Stimulated activated memory B cell treated with anti-CD40 and anti-IgM and Interleukin-4, amounts not matched to agents 10 μg/mL and 1 μg/mL and 100 μg/mL, for 72 hours (primary cell): ENCODE measurements around the gene ARL4D.
"Not testable (repeated sequence)": the region's sequence is repeated elsewhere in the genome, so short reads cannot be mapped to it uniquely, and the experiment has no call there.

Experiments used
- ATAC-seq: fragments of 150-1000 bp; cut with Tn5 transposase; 2 replicates; pipeline ENCODE4 v1.10.0; 2021
- H3K27ac Mint-ChIP-seq: one replicate; pipeline ENCODE4 v1.8.0; 2022; ENCODE audit warnings: mild to moderate bottlenecking, mixed read lengths
- H3K27me3 Mint-ChIP-seq: one replicate; pipeline ENCODE4 v1.8.0; 2022; ENCODE audit warnings: mixed read lengths
- H3K36me3 Mint-ChIP-seq: one replicate; pipeline ENCODE4 v1.8.0; 2022; ENCODE audit warnings: mixed read lengths
- H3K4me1 Mint-ChIP-seq: one replicate; pipeline ENCODE4 v1.8.0; 2022; ENCODE audit warnings: mixed read lengths
- H3K4me3 Mint-ChIP-seq: one replicate; pipeline ENCODE4 v1.8.0; 2022; ENCODE audit warnings: mild to moderate bottlenecking, moderate library complexity, mixed read lengths
- H3K9me3 Mint-ChIP-seq: one replicate; pipeline ENCODE4 v1.8.0; 2022; ENCODE audit warnings: mixed read lengths

The ARL4D gene

GRCh38 chr17:43419375-43419882 is 20.6 kb downstream of the ARL4D start:
- not testable (repeated sequence) for H3K27ac Mint-ChIP-seq, H3K36me3 Mint-ChIP-seq, ATAC-seq, H3K9me3 Mint-ChIP-seq, H3K4me3 Mint-ChIP-seq, H3K4me1 Mint-ChIP-seq
- peaks cover 30% of the 10 kb centered on the region for H3K27me3 Mint-ChIP-seq

GRCh38 chr17:43423777-43424455 is 25.1 kb downstream of the ARL4D start:
- no peak for ATAC-seq
- Mint-ChIP-seq H3K9me3 (no peaks in the 10 kb centered on the region), H3K27ac (no peak overlapping the region), H3K36me3 (no peaks in the 10 kb centered on the region), H3K27me3 (peaks cover 10% of the 10 kb centered on the region), H3K4me1 (no peaks in the 10 kb centered on the region), H3K4me3 (no peak overlapping the region)

DNA sequence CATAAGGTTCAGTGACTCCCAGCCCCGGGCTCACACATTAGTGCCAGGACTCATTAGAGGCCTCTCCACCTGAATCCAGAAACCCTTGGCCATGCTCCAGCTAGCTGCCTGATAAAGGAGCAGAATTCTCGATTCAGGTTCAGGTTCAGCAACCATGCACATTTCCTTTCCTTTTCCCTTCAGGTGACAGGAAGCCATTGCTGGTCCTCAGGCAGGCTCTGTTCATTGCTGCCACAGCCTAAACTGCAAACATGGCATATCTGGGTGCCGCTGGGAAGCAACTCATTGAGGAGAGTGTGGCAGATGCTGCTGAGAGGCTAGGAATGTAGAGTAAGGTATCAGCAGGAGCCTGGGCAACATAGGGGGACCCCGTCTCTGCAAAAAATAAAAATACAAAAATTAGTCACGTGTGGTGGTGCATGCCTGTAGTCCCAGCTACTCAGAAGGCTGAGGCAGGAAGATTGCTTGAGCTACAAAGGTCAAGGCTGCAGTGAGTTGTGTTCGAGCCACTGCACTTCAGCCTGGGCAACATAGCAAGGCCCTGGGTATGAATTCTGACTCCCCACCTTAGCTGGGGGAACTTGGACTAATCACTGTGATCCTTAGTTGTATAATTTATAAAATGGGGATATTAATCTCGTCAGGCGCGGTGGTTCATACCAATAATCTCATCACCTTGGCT is 28.7 kb downstream of the ARL4D start:
- Mint-ChIP-seq H3K36me3 (no peaks in the 10 kb centered on the region), H3K27me3 (peaks cover 10% of the 10 kb centered on the region), H3K4me1 (peaks cover 8% of the 10 kb centered on the region), H3K27ac (no peak overlapping the region), H3K9me3 (no peaks in the 10 kb centered on the region), H3K4me3 (no peak overlapping the region)
- no peak for ATAC-seq

- Mint-ChIP-seq H3K27ac (no peak overlapping the region), H3K27me3 (peaks cover 14% of the 10 kb centered on the region), H3K4me3 (no peak overlapping the region), H3K9me3 (no peaks in the 10 kb centered on the region), H3K36me3 (no peaks in the 10 kb centered on the region), H3K4me1 (peaks cover 8% of the 10 kb centered on the region)
- no peak for ATAC-seq
Measured at GRCh38 chr17:43428524-43428923, 29.7 kb downstream of the ARL4D start.

DNA sequence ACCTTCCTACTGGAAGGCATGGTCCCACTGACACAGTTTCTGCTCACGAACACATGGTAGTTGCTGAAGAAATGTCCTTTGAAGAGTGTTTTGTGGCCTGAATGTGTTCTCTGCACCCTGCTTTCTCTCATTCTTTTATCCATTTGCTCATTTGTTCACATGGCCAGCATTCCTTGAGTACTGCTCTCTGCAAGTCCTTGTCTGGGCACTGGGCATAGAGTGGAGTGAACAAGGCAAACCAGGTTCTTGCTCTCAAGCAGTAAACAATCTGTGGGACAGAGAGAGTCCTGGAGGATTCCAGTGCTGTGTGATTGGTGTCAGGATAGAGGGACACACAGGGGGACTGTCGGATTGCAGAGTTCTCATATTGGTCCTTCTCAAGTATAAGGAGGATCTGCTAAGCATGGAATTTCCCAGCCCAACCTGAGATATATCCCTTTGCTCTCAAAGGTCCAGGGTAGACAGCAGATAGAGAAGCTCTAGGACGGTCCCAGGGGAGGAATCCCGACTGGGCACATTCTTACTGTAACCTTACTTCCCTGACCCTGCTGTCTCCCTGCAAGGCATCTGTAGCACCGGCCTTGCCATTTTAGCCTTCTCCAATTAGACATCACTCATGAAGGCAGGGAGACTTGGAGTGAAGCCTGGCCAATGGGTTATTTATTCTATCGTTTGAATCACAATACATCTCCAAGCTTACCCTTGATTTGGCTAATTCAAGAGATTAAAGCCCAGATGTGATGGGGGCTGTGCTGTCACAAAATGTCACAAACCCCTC is 32.3 kb downstream of the ARL4D start:
- no peak overlapping the region for H3K27ac Mint-ChIP-seq
- H3K27me3 Mint-ChIP-seq: peaks cover 40% of the 10 kb centered on the region
- no peaks in the 10 kb centered on the region for H3K36me3 Mint-ChIP-seq
- ATAC-seq: no peak
- H3K9me3 Mint-ChIP-seq: no peaks in the 10 kb centered on the region
- H3K4me3 Mint-ChIP-seq: no peak overlapping the region
- peaks cover 8% of the 10 kb centered on the region for H3K4me1 Mint-ChIP-seq

DNA sequence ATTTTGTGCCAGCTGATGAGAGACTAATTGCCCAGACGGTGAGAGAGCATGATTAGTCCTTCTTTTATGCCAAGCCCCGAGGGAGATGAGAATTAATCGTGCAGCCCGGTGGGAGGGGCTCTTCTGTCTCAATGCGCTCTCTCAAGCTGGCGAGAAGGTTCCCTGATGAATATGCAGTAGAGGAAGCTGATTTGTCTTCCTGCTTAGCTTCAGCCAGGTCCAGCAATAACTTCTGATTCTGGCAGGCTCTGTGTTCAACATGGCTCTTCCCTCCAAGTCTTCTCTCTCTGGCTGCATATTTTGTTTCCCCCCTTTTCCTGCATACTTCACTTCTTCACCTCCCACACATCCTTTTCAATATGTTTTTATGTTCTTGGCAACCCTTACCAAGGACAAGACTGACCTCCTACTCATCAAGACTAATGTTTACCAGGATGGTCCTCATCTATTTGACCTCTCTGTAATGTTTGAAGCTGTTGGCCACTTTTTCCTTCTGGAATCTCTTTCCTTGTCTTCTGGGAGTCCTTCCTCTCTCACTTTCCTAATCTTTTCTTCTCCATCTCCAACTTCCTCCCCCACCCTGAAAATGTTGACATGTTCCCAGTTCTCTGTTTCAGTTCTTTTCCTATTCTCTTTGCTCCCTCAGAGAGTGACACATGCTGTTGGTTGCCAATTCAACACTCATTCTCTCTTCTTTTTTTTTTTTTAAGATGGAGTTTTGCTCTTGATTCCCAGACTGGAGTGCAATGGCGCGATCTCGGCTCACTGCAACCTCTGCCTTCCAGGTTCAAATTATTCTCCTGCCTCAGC is 33.1 kb downstream of the ARL4D start:
- no peak for ATAC-seq
- H3K27ac Mint-ChIP-seq: no peak overlapping the region
- peaks cover 39% of the 10 kb centered on the region for H3K27me3 Mint-ChIP-seq
- peaks cover 8% of the 10 kb centered on the region for H3K4me1 Mint-ChIP-seq
- no peak overlapping the region for H3K4me3 Mint-ChIP-seq
- no peaks in the 10 kb centered on the region for H3K36me3 Mint-ChIP-seq
- no peaks in the 10 kb centered on the region for H3K9me3 Mint-ChIP-seq

DNA sequence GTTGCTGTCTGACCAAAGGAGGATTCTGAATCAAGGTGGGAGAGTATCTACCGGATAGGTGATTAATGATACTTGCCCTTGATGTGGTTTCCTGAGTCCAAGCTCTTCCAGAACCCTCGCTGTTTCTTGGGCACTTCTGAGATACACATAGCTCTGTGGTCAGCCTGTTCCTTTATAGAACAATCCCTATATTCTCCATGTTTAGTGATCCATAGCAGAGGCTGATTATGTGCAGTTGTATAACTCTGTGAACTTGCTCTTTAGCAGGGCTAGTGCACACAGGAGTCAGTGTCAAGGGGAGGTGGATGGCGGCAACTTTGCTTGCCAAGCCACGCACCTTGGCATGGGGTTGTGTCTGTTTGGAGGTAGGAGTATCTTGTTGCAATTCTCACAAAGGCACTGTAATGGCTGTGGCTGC is 36.1 kb downstream of the ARL4D start:
- no peaks in the 10 kb centered on the region for H3K9me3 Mint-ChIP-seq
- no peak overlapping the region for H3K4me3 Mint-ChIP-seq
- H3K27me3 Mint-ChIP-seq: peaks cover 32% of the 10 kb centered on the region
- H3K27ac Mint-ChIP-seq: no peak overlapping the region
- H3K4me1 Mint-ChIP-seq: peaks cover 8% of the 10 kb centered on the region
- no peak for ATAC-seq
- no peaks in the 10 kb centered on the region for H3K36me3 Mint-ChIP-seq

DNA sequence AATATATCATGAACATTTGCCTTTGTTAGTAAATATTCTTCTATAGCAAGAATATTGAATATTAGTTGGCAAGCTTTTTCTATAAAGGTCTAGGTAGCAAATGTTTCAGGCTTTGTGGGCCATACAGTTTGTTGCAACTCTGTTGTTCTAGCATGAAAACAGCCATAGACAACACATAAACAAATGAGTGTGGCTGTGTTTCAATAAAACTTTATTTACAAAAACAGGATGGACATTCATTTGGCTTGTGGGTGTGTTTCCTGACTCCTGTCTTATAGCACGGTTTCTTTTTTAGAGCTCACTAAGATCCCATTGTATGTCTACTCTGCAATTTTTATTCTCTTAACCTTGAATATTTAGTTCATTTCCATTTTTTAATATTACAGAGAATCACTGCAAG is 39.0 kb downstream of the ARL4D start:
- ATAC-seq: no peak
- Mint-ChIP-seq H3K4me3 (no peak overlapping the region), H3K9me3 (no peaks in the 10 kb centered on the region), H3K36me3 (no peaks in the 10 kb centered on the region), H3K27ac (no peak overlapping the region), H3K27me3 (peaks cover 32% of the 10 kb centered on the region), H3K4me1 (no peaks in the 10 kb centered on the region)

DNA sequence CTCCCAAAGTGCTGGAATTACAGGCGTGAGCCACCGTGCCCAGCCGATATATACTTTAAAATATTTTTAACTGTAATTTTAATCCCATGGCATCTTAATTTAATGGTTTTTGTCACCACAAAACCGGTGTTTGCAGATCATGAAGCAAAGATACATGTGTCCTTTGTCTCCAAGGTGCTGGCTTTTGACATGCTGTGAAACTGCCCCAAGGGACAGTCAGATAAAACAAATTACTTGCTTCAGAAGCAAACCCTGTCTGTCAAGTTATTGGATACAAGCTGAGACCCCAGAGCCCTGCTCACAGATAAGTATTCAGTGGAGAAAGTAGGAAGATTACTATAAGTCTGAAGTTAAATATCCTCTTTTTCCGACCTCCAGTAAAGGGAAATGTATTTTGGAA is 39.8 kb downstream of the ARL4D start:
- Mint-ChIP-seq H3K27ac (no peak overlapping the region), H3K9me3 (no peaks in the 10 kb centered on the region), H3K27me3 (peaks cover 32% of the 10 kb centered on the region)

DNA sequence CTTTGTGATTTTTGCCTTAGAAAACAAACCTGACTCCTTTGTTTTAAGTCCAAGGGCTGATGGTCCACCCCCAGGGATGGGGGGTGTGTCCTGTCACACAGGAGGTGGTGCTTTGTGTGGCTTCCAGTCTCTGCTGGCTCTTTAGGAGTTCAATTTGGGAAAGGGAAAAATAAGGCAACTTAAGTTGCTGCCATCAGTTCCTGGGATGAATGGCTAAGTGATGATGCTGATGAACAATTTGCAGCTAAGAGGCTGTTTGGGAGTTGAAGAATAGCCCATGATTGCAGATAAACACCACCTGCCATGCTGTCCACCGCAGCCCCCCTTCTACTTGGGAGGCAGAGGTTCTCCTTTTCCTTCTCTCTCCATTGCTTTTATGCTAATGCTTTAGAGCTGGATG is 40.2 kb downstream of the ARL4D start:
- H3K27ac Mint-ChIP-seq: no peak overlapping the region

More for the DNA sequence above, 39.8 kb downstream of the ARL4D start:
- Mint-ChIP-seq H3K36me3 (no peaks in the 10 kb centered on the region), H3K4me3 (no peak overlapping the region), H3K4me1 (no peaks in the 10 kb centered on the region)
- ATAC-seq: no peak

GRCh38 chr17:43442711-43443110 is 43.9 kb downstream of the ARL4D start:
- H3K9me3 Mint-ChIP-seq: no peaks in the 10 kb centered on the region
- no peak overlapping the region for H3K27ac Mint-ChIP-seq
- H3K27me3 Mint-ChIP-seq: peaks cover 17% of the 10 kb centered on the region
- H3K4me1 Mint-ChIP-seq: no peaks in the 10 kb centered on the region
- no peak for ATAC-seq
- no peak overlapping the region for H3K4me3 Mint-ChIP-seq
- H3K36me3 Mint-ChIP-seq: no peaks in the 10 kb centered on the region

More for the DNA sequence above, 40.2 kb downstream of the ARL4D start:
- Mint-ChIP-seq H3K9me3 (no peaks in the 10 kb centered on the region), H3K27me3 (peaks cover 32% of the 10 kb centered on the region), H3K4me3 (no peak overlapping the region), H3K36me3 (no peaks in the 10 kb centered on the region), H3K4me1 (no peaks in the 10 kb centered on the region)
- ATAC-seq: no peak

DNA sequence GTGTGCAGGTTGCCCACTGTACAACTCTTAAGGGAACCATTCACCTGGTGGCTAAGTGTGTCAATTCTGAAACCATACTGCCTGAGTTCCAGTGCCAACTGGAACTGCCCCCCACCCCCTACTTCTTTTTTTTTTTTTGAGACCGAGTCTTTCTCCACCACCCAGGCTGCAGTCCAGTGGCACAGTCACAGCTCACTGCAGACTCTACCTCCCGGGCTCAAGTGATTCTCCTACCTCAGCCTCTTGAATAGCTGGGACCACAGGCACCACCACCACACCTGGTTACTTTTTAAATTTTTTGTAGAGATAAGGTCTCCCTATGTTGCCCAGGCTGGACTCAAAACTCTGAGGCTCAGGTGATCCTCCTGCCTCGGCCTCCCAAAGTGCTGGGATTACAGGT is 44.6 kb downstream of the ARL4D start:
- no peak overlapping the region for H3K4me3 Mint-ChIP-seq
- H3K9me3 Mint-ChIP-seq: no peaks in the 10 kb centered on the region
- no peaks in the 10 kb centered on the region for H3K4me1 Mint-ChIP-seq
- H3K27me3 Mint-ChIP-seq: peaks cover 17% of the 10 kb centered on the region
- no peak for ATAC-seq
- no peaks in the 10 kb centered on the region for H3K36me3 Mint-ChIP-seq
- no peak overlapping the region for H3K27ac Mint-ChIP-seq

DNA sequence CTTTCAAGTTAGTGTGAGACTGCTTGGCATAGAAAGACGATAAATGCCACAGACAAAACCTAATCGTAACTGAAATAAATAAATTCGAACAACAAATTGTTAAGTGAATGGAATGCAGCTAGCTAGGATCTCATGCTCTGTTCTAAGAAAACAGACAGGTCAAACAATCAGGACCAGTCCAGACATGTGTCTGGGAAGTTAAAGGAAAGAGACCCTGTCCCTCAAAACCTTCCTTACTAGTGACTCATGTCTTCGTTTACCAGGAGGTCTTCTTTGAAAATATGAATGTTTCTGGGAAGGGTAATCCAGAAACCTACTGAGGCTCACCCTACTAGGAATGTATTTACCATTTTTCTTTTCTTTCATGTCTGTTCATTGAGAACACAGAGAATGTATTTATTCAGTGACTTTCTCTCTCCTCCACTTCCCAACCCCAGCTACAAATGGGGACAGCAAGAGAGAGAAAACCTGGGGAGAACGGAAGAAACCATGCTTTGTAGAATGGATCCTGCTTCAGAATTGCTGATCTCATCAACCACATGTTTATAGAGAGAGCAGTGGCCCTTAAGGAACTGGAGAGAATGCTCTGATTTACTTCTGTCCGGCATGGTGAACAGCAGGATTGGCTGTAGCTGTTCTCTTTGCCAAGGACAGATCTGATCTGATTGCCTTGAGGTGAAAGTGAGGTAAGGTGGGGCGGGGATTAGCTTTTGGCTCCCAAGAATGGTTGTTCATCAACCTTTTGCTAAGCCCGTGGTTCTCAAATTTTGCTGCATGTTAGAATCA is 45.6 kb downstream of the ARL4D start:
- no peak for ATAC-seq
- Mint-ChIP-seq H3K36me3 (no peaks in the 10 kb centered on the region), H3K27ac (no peak overlapping the region), H3K9me3 (no peaks in the 10 kb centered on the region), H3K27me3 (peaks cover 17% of the 10 kb centered on the region), H3K4me3 (no peak overlapping the region), H3K4me1 (no peaks in the 10 kb centered on the region)

GRCh38 chr17:43445009-43445589 is 46.3 kb downstream of the ARL4D start:
- Mint-ChIP-seq H3K9me3 (no peaks in the 10 kb centered on the region), H3K4me3 (no peak overlapping the region), H3K4me1 (no peaks in the 10 kb centered on the region), H3K36me3 (no peaks in the 10 kb centered on the region), H3K27me3 (peaks cover 17% of the 10 kb centered on the region), H3K27ac (no peak overlapping the region)
- no peak for ATAC-seq
